ENCODE data around the gene TEKTIP1. TPM values are rescaled to one million over a fixed set of nuclear protein-coding genes. Genes with fewer than 3 reads are reported as not detected.

Gene TEKTIP1
- total and polyA plus RNA-seq, 2 of the 4 experiments (the other 2 are of a cell fraction): not detected

DNA sequence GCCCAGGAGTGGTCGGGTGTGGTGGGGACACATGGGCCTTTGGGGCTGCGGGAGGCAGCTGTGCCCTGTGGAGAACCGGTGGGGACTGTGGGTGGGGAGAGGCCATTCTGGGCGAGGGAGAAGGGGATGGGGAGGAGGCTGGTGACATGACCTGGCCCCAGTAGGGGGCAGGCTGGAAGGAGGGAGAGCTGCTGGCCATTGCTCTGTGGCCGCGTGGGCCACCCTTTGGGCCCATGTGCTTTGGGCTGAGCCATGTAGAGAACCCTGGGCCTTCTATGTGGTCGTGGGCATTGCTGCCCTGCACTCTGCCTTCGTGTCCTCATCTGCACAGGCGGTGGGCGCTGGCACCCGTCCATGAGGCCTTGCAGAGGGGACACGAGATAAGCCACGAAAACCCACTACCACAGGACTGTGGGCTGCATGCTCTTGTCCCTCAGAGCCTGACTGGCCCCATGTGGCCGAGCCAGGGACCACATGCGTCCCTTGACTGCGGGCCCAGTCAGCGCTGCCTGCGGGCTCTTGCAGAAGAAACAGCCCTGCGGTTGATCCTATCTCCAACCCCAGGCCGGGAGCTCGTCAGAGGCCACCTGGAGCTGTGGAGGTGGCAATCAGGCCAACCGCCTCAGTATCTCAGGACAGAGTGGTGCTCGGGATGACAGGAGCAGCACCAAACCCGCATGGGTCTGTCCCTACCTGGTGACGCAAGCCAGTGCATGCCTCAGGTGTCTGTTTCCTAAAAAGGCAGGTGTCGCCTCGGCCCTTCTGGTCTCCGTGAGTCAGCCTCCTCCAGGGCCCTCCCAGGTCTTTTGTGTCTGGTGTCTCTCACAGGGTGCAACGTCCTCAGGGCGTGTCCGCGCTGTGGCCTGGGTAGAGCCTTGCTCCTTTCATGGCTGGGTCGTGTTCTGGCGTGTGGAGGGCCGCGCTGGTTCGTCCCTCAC is 18.5 kb upstream of the TEKTIP1 start (continued):
- TF ChIP-seq, protein P1, sequence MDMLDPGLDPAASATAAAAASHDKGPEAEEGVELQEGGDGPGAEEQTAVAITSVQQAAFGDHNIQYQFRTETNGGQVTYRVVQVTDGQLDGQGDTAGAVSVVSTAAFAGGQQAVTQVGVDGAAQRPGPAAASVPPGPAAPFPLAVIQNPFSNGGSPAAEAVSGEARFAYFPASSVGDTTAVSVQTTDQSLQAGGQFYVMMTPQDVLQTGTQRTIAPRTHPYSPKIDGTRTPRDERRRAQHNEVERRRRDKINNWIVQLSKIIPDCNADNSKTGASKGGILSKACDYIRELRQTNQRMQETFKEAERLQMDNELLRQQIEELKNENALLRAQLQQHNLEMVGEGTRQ (IDR thresholded peaks at IDR 0.05; ENCODE audit: low read depth, low read length): no peak

DNA sequence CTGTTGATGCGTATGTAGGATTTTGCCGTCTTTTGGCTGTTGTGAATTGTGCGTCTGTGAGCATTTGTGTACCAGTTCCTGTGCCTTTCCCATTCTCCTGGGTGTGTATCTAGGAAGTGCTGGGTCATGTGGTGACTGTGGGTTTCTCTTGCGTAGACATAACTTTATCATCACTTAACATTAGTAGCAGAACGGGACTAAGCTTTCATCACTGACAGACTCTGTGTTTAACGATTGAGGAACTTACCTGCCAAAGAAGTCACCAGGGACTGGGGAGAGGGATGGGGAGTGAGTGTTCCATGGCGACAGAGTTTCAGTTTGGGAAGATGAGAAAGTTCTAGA is 17.9 kb upstream of the TEKTIP1 start:
- no peak overlapping the region for H2BK120ac ChIP-seq (ENCODE audit: low read depth, low read length)
- in situ Hi-C loops (cut with MboI; ENCODE audit: low sequenced_read_pairs) (no loop called here), dilution Hi-C loops (cut with HindIII; ENCODE audit: low sequenced_read_pairs, unreplicated experiment) (no loop called here), intact Hi-C loops (cut with micrococcal nuclease) (no loop called here)
- H3K9me1 ChIP-seq (ENCODE audit: insufficient read depth, low read length): peaks cover 20% of the 10 kb centered on the region
- H2BK15ac ChIP-seq (ENCODE audit: low read depth, low read length): no peak overlapping the region
- H4K5ac ChIP-seq (ENCODE audit: low read depth, low read length): no peak overlapping the region
- no TSS peak for BruUV-seq (replicated peaks)
- H3K4me2 ChIP-seq (ENCODE audit: low read depth, low read length): no peak overlapping the region
- POLR2A ChIA-PET (ENCODE audit: unreplicated experiment): no interaction called here
- peaks cover 3% of the 10 kb centered on the region for H3K4me1 ChIP-seq (ENCODE audit: control insufficient read depth, insufficient read depth, low read length)
- no peak overlapping the region for H3K14ac ChIP-seq (replicated peaks; ENCODE audit: low read depth, low read length)
- no peaks in the 10 kb centered on the region for H3K27me3 ChIP-seq (ENCODE audit: control insufficient read depth, insufficient read depth, low read length)
- no peak overlapping the region for H3K4ac ChIP-seq (ENCODE audit: low read depth, low read length)
- no peak overlapping the region for H2BK20ac ChIP-seq (ENCODE audit: low read depth, low read length)
- WGBS, 2 experiments (ENCODE audit: extremely low coverage in 2 of 2, insufficient read length in 1 of 2): no CpG with 5 or more reads among the region's 7 CpGs
- no peak overlapping the region for H4K8ac ChIP-seq (ENCODE audit: low read depth in 2 of 2, low read length in 2 of 2)
- no peak overlapping the region for H2AK9ac ChIP-seq (replicated peaks; ENCODE audit: low read depth, low read length, poor library complexity)
- H2AK5ac ChIP-seq (ENCODE audit: low read depth, low read length): no peak overlapping the region
- DNase-seq (no peak), ATAC-seq (ENCODE audit: low read depth) (no peak)
- H3K23ac ChIP-seq (ENCODE audit: low read depth, low read length): no peak overlapping the region
- H3K56ac ChIP-seq (ENCODE audit: extremely low read depth, insufficient read depth, low read length): no peak overlapping the region
- no peak overlapping the region for H2AFZ ChIP-seq (replicated peaks; ENCODE audit: low read length, poor library complexity)
- H3K18ac ChIP-seq (ENCODE audit: low read depth, low read length): no peak overlapping the region
- CTCF ChIA-PET: no interaction called here
- peaks cover 19 to 84% of the 10 kb centered on the region in 2 experiments for H3K79me1 ChIP-seq (ENCODE audit: low read depth in 1 of 2, low read length in 2 of 2)
- H3K9ac ChIP-seq (ENCODE audit: low read depth, low read length): no peak overlapping the region
- no peak overlapping the region for H2BK5ac ChIP-seq (ENCODE audit: low read depth, low read length, poor library complexity, severe bottlenecking)
- no peak overlapping the region for H3K27ac ChIP-seq (ENCODE audit: insufficient read depth, low read length)
- H4K91ac ChIP-seq (ENCODE audit: insufficient read depth, low read depth, low read length): no peak overlapping the region
- H3K4me3 ChIP-seq (ENCODE audit: insufficient read depth, low read depth, low read length): no peak overlapping the region
- H4K20me1 ChIP-seq (ENCODE audit: insufficient read depth, low read length): peaks cover 90% of the 10 kb centered on the region
- H3K36me3 ChIP-seq (ENCODE audit: control insufficient read depth, insufficient read depth, low read length): peaks cover 36% of the 10 kb centered on the region
- no peaks in the 10 kb centered on the region for H3K9me3 ChIP-seq (ENCODE audit: control insufficient read depth, insufficient read depth, low read length)
- TF ChIP-seq, protein P2, sequence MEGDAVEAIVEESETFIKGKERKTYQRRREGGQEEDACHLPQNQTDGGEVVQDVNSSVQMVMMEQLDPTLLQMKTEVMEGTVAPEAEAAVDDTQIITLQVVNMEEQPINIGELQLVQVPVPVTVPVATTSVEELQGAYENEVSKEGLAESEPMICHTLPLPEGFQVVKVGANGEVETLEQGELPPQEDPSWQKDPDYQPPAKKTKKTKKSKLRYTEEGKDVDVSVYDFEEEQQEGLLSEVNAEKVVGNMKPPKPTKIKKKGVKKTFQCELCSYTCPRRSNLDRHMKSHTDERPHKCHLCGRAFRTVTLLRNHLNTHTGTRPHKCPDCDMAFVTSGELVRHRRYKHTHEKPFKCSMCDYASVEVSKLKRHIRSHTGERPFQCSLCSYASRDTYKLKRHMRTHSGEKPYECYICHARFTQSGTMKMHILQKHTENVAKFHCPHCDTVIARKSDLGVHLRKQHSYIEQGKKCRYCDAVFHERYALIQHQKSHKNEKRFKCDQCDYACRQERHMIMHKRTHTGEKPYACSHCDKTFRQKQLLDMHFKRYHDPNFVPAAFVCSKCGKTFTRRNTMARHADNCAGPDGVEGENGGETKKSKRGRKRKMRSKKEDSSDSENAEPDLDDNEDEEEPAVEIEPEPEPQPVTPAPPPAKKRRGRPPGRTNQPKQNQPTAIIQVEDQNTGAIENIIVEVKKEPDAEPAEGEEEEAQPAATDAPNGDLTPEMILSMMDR (conservative IDR thresholded peaks at IDR 0.05; ENCODE audit: low read depth, low read length): no peak
- TF ChIP-seq FOS (IDR thresholded peaks at IDR 0.05; ENCODE audit: low read depth, low read length) (no peak), RFX5 (IDR thresholded peaks at IDR 0.05; ENCODE audit: low read depth, low read length) (no peak), RAD21 (IDR thresholded peaks at IDR 0.05; ENCODE audit: low read length) (no peak), POLR2A (IDR thresholded peaks at IDR 0.05; ENCODE audit: low read depth, low read length) (no peak), NFE2L2 (IDR thresholded peaks at IDR 0.05; ENCODE audit: low read depth, low read length) (no peak), CHD1 (IDR thresholded peaks at IDR 0.05; ENCODE audit: low read depth, low read length) (no peak), SMC3 (IDR thresholded peaks at IDR 0.05; ENCODE audit: low read depth, low read length) (no peak), MAZ (IDR thresholded peaks at IDR 0.05; ENCODE audit: borderline replicate concordance, low read depth, low read length) (no peak), MXI1 (IDR thresholded peaks at IDR 0.05; ENCODE audit: borderline replicate concordance, low read depth, low read length) (no peak), CEBPB (IDR thresholded peaks at IDR 0.05; ENCODE audit: low read depth, low read length) (no peak)
- TF ChIP-seq, protein P1 (IDR thresholded peaks at IDR 0.05; ENCODE audit: low read depth, low read length): no peak

Data from IMR-90 (cell line).